Urinary bladder (tissue), 4 donors: ENCODE results near the gene LYPD5. TPM values are rescaled to one million over a fixed set of nuclear protein-coding genes. Genes with fewer than 3 reads are reported as not detected.
"Not testable (repeated sequence)": the region's sequence is repeated elsewhere in the genome, so short reads cannot be mapped to it uniquely, and the experiment has no call there.

Experiments
- DNase-seq: peaks from one replicate; pipeline ENCODE4 v3.0.0-alpha.2; 2015; ENCODE audit errors: extremely low spot score
- H3K27ac ChIP-seq: one replicate; pipeline ENCODE4 v1.5.1; 2013; ENCODE audit warnings: low read depth, mild to moderate bottlenecking, moderate library complexity
- H3K36me3 ChIP-seq: one replicate; pipeline ENCODE4 v1.6.1; 2013; ENCODE audit warnings: mild to moderate bottlenecking, moderate library complexity; ENCODE audit not compliant: insufficient read depth
- H3K4me1 ChIP-seq: one replicate; pipeline ENCODE4 v1.6.1; 2013; ENCODE audit warnings: mild to moderate bottlenecking, moderate library complexity; ENCODE audit not compliant: insufficient read depth
- H3K4me3 ChIP-seq: one replicate; pipeline ENCODE4 v1.5.1; 2013; ENCODE audit warnings: low read depth, low read length
- WGBS: extraction: QIAGEN DNeasy Blood & Tissue Kit; methylation state at CpG from one replicate; pipeline ENCODE4 v1.1.7; 2013; 5-methylcytosine and 5-hydroxymethylcytosine counted together
- polyA plus RNA-seq: library from polyadenylated mRNA; stranded (reverse); fragments of 200-250 nt; gene quantifications from one replicate; pipeline ENCODE4 v1.2.3, GENCODE V29; 2013
- total RNA-seq: library from RNA; depleted of rRNA; stranded (reverse); fragments of >200 nt; gene quantifications from one replicate; pipeline ENCODE4 v1.2.3, GENCODE V29; 2014
- donor health status: healthy with polysubstance abuse.
- donor health status: healthy.

LYPD5 gene
- total RNA-seq (0.58 TPM), polyA plus RNA-seq (1.3 TPM)

GRCh38 chr19:43802216-43802951, at the start of gene LYPD5:
TSS of gene LYPD5 (minus strand) at chr19:43802447. CDS start at chr19:43802380, 67 bp downstream.
- DNase-seq, result no peak
- Histone ChIP-seq H3K4me3 (no peak within 1 kb of the TSS), H3K4me1 (no peaks in the 10 kb centered on the region), H3K36me3 (peaks cover 2% of the 10 kb centered on the region), H3K27ac (no peak within 1 kb of the TSS)
- WGBS, result 57% methylated on average over 12 of the region's 12 CpGs

GRCh38 chr19:43848821-43849220, 46.6 kb upstream of the LYPD5 start:
- no peaks in the 10 kb centered on the region for H3K4me1 ChIP-seq
- H3K27ac ChIP-seq, result no peak overlapping the region
- H3K4me3 ChIP-seq, result no peak overlapping the region
- no peak for DNase-seq
- H3K36me3 ChIP-seq, result peaks cover 14% of the 10 kb centered on the region

GRCh38 chr19:43847884-43848283, 45.6 kb upstream of the LYPD5 start:
- Histone ChIP-seq H3K27ac (no peak overlapping the region), H3K4me3 (no peak overlapping the region), H3K4me1 (no peaks in the 10 kb centered on the region), H3K36me3 (peaks cover 16% of the 10 kb centered on the region)
- DNase-seq, result no peak
- 92% methylated on average over 4 of the region's 4 CpGs for WGBS

- Histone ChIP-seq H3K4me1 (no peaks in the 10 kb centered on the region), H3K36me3 (peaks cover 16% of the 10 kb centered on the region), H3K27ac (no peak overlapping the region), H3K4me3 (no peak overlapping the region)
- 100% methylated on average over 1 of the region's 1 CpG for WGBS
- no peak for DNase-seq
Observed at GRCh38 chr19:43847246-43847645, 45.0 kb upstream of the LYPD5 start.

- Histone ChIP-seq H3K4me1 (no peaks in the 10 kb centered on the region), H3K4me3 (no peak overlapping the region), H3K36me3 (peaks cover 20% of the 10 kb centered on the region), H3K27ac (no peak overlapping the region)
- DNase-seq, result no peak
- WGBS, result 74% methylated on average over 2 of the region's 2 CpGs
Observed at GRCh38 chr19:43842007-43842406, 39.8 kb upstream of the LYPD5 start.

- H3K27ac ChIP-seq, result no peak overlapping the region
- no peak overlapping the region for H3K4me3 ChIP-seq
- no peaks in the 10 kb centered on the region for H3K4me1 ChIP-seq
- no peak for DNase-seq
- peaks cover 32% of the 10 kb centered on the region for H3K36me3 ChIP-seq
Observed at GRCh38 chr19:43839139-43839538, 36.9 kb upstream of the LYPD5 start.

- H3K27ac ChIP-seq, result peak within 1 kb of the TSS; percentile 26
- H3K4me3 ChIP-seq, result peak within 1 kb of the TSS; percentile 60
- 5% methylated on average over 46 of the region's 46 CpGs for WGBS
- DNase-seq, result peak; percentile 82
- no peaks in the 10 kb centered on the region for H3K4me1 ChIP-seq
- H3K36me3 ChIP-seq, result peaks cover 2% of the 10 kb centered on the region
Observed at GRCh38 chr19:43826787-43827754, 24.8 kb upstream of the LYPD5 start, which contains the start of gene ZNF283. TSS of gene ZNF283 (plus strand) at chr19:43827321. CDS start at chr19:43833505, 6,184 bp downstream.

- 49% methylated on average over 4 of the region's 4 CpGs for WGBS
- not testable (repeated sequence) for H3K4me1 ChIP-seq, H3K36me3 ChIP-seq, DNase-seq, H3K4me3 ChIP-seq, H3K27ac ChIP-seq
Observed at GRCh38 chr19:43824572-43824971, 22.3 kb upstream of the LYPD5 start.

- H3K36me3 ChIP-seq, H3K27ac ChIP-seq, H3K4me3 ChIP-seq, H3K4me1 ChIP-seq, DNase-seq: not testable (repeated sequence)
- 74% methylated on average over 3 of the region's 3 CpGs for WGBS
Observed at GRCh38 chr19:43823856-43824255, 21.6 kb upstream of the LYPD5 start.

GRCh38 chr19:43820884-43821215, 18.6 kb upstream of the LYPD5 start:
- WGBS, result 27% methylated on average over 5 of the region's 5 CpGs
- DNase-seq, result no peak
- Histone ChIP-seq H3K27ac (no peak overlapping the region), H3K4me1 (no peaks in the 10 kb centered on the region), H3K36me3 (no peaks in the 10 kb centered on the region), H3K4me3 (peak overlapping the region; percentile 22)

GRCh38 chr19:43820098-43820883, 18.0 kb upstream of the LYPD5 start:
- no peak overlapping the region for H3K27ac ChIP-seq
- peak overlapping the region; percentile 22 for H3K4me3 ChIP-seq
- H3K36me3 ChIP-seq, result no peaks in the 10 kb centered on the region
- 9% methylated on average over 48 of the region's 48 CpGs for WGBS
- no peak for DNase-seq
- H3K4me1 ChIP-seq, result no peaks in the 10 kb centered on the region

GRCh38 chr19:43818500-43818899, 16.3 kb upstream of the LYPD5 start:
- Histone ChIP-seq H3K4me3 (no peak overlapping the region), H3K36me3 (no peaks in the 10 kb centered on the region), H3K4me1 (no peaks in the 10 kb centered on the region), H3K27ac (no peak overlapping the region)
- WGBS, result 81% methylated on average over 5 of the region's 5 CpGs
- DNase-seq, result no peak

GRCh38 chr19:43817454-43817853, 15.2 kb upstream of the LYPD5 start:
- 82% methylated on average over 1 of the region's 1 CpG for WGBS
- not testable (repeated sequence) for H3K4me1 ChIP-seq, H3K36me3 ChIP-seq, H3K4me3 ChIP-seq, H3K27ac ChIP-seq, DNase-seq
